ENCODE data around the gene EIPR1.

EIPR1 gene

DNA sequence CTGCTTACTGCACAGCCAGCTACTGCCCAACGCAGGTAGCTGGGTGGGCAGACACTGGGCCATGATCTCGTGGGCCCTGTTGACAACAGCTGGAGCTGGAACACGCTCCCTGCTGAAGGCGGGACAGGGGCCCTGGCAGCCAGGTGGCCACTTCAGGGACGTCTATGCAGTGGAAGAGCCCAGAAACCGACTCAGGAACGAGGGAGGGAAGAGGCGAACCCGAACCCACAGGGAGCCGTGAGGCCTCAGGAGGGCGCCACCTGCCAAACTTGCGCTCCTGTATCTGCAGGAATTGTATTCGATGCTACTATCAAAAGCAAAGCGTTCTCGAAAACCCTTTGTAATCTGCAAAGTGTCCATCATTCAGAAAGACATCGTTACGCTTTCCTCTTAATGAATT lies 198.4 kb downstream of the EIPR1 start:
- no peak for DNase-seq (ENCODE audit: low read depth)
- TF ChIP-seq, protein P1, sequence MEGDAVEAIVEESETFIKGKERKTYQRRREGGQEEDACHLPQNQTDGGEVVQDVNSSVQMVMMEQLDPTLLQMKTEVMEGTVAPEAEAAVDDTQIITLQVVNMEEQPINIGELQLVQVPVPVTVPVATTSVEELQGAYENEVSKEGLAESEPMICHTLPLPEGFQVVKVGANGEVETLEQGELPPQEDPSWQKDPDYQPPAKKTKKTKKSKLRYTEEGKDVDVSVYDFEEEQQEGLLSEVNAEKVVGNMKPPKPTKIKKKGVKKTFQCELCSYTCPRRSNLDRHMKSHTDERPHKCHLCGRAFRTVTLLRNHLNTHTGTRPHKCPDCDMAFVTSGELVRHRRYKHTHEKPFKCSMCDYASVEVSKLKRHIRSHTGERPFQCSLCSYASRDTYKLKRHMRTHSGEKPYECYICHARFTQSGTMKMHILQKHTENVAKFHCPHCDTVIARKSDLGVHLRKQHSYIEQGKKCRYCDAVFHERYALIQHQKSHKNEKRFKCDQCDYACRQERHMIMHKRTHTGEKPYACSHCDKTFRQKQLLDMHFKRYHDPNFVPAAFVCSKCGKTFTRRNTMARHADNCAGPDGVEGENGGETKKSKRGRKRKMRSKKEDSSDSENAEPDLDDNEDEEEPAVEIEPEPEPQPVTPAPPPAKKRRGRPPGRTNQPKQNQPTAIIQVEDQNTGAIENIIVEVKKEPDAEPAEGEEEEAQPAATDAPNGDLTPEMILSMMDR (conservative IDR thresholded peaks at IDR 0.05; ENCODE audit: low read depth, low read length), result peak; percentile 43
- H3K4me3 ChIP-seq (ENCODE audit: low read length), result no peak overlapping the region

GRCh38 chr2:3178578-3179031 lies 199.0 kb downstream of the EIPR1 start:
- DNase-seq (ENCODE audit: low read depth), result no peak
- H3K4me3 ChIP-seq (ENCODE audit: low read length), result no peak overlapping the region
- TF ChIP-seq, protein P1 (conservative IDR thresholded peaks at IDR 0.05; ENCODE audit: low read depth, low read length), result no peak

DNA sequence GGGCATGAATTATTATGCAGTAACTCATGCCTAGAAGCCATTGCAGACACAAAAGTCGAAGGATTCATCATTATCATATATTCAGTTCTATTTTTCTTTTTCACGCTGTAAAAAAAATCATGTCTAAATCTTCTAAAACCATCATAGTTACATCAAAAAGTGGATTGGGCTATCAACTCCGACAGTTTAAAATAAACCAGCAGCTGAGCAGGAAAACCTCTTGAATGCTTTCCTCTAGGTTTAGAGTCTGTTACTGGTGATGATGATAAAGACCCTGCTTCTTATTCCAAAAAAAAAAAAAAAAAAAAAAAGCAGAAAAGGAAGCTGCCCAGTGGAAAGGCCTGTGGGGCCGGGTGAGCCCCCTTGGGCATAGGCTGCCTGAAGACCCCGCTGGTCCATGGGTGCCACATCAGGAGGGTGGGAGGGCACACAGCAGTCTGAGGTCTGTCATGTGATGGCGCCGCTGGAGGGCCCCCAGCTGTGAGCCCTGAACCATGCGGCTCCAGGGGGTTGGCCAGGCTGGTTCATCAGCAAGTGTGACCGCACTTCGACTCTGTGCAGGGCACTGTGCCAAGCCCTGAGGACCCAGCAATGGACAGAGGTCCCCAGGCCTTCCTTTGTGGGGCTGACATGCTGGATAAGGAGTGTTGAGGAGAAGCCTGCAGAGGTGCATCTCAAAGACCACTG lies 199.6 kb downstream of the EIPR1 start:
- TF ChIP-seq, protein P1 (conservative IDR thresholded peaks at IDR 0.05; ENCODE audit: low read depth, low read length), result no peak
- no peak overlapping the region for H3K4me3 ChIP-seq (ENCODE audit: low read length)
- DNase-seq (ENCODE audit: low read depth), result no peak

- H3K4me3 ChIP-seq (ENCODE audit: low read length), result no peak overlapping the region
- DNase-seq (ENCODE audit: low read depth), result no peak
- TF ChIP-seq, protein P1 (conservative IDR thresholded peaks at IDR 0.05; ENCODE audit: low read depth, low read length), result no peak
These were observed 200.8 kb downstream of the EIPR1 start for GRCh38 chr2:3176869-3177255.

DNA sequence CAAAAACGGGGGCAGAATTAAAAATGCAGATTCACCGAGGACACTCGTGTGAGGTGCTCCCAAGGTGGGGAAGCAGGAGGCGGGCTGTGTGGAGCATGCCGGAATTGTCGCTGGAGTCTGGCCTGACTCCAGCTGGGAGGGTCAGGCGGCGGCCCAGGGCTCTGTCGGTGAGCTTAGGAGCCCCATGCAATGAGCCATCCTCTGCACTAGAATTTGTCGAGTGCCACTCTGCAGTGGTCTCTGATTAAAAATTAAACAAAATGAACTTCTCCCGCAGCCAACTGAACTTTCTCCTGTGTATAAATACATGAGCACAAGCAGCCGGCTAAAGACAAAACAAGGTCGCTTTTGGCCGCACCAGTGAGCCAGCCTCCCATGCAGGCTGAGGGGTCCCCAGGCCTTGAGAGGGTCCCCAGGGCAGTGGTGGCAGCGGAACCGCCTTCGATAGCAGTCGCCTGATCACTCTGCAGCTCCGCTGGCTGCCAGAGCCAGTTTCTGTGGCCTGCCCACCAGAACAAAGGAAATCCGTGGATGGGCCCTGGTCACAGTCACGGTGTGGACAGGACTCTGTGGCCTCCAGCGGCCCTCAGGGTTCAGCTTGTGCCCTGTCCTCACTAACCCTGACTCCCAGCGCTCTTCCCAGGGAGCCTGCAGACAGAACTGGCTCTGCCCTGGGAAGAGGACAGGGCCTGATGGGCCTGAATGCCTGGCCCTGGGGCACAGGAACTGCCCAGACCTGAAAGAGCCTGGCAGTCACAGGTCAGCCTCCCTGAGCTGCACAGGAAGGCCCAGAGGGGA lies 201.3 kb downstream of the EIPR1 start:
- no peak overlapping the region for H3K4me3 ChIP-seq (ENCODE audit: low read length)
- DNase-seq (ENCODE audit: low read depth), result no peak
- TF ChIP-seq, protein P1 (conservative IDR thresholded peaks at IDR 0.05; ENCODE audit: low read depth, low read length), result no peak

DNA sequence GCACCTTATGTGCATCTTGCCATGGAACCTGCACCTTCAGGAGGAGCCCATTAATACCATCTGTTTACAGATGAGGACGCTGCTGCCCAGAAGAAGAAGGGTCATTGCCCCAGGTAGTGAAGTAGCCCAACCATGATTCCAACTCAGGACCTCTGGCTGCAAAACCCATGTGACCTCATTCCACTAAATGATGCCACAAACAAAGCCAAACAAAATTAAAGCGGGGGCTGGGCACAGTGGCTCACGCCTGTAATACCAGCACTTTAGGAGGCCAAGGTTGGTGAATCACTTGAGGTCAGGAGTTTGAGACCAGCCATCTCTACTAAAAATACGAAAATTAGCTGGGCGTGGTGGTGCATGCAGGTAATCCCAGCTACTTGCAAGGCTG lies 202.1 kb downstream of the EIPR1 start:
- DNase-seq (ENCODE audit: low read depth), result no peak
- H3K4me3 ChIP-seq (ENCODE audit: low read length), result no peak overlapping the region
- TF ChIP-seq, protein P1 (conservative IDR thresholded peaks at IDR 0.05; ENCODE audit: low read depth, low read length), result no peak

All from retinal pigment epithelial cell (primary cell).